ENCODE measurements around the gene STX11.

STX11 gene

DNA sequence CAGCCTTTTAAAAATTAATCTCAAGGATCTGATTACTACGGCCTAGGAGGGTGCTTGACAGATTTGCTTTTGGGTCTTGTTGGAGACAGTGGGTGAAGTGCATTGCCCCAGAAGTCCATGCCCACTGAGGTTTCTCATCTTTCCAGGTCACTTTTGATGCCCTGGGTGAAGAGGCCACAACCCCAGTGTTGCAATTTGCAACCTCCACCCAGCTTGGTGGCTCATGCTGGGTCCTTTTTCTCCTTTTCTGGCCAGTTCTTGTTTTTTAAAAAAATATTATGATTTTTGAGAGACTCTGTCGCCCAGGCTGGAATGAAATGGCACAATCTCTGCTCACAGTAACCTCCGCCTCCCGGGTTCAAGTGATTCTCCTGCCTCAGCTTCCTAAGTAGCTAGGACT lies 9.4 kb downstream of the STX11 start:
- H3K4me2 ChIP-seq, result no peak overlapping the region
- no peak overlapping the region for H3K9ac ChIP-seq
- H3K27ac ChIP-seq, result no peak overlapping the region
- no peaks in the 10 kb centered on the region for H3K36me3 ChIP-seq (ENCODE audit: insufficient read depth)
- H3K4me1 ChIP-seq (ENCODE audit: low read depth, poor library complexity, severe bottlenecking), result peaks cover 41% of the 10 kb centered on the region
- no peaks in the 10 kb centered on the region for H3K27me3 ChIP-seq (ENCODE audit: insufficient read depth, low read depth)
- no peak overlapping the region for H3K4me3 ChIP-seq (IDR thresholded peaks at IDR 0.05; ENCODE audit: insufficient read depth, low read depth, low read length)
- H2AFZ ChIP-seq (ENCODE audit: low read depth), result no peak overlapping the region
- H4K20me1 ChIP-seq (ENCODE audit: insufficient read depth), result no peaks in the 10 kb centered on the region
- H3K79me2 ChIP-seq (ENCODE audit: insufficient read depth, low read depth), result no peaks in the 10 kb centered on the region
- TF ChIP-seq, protein P1, sequence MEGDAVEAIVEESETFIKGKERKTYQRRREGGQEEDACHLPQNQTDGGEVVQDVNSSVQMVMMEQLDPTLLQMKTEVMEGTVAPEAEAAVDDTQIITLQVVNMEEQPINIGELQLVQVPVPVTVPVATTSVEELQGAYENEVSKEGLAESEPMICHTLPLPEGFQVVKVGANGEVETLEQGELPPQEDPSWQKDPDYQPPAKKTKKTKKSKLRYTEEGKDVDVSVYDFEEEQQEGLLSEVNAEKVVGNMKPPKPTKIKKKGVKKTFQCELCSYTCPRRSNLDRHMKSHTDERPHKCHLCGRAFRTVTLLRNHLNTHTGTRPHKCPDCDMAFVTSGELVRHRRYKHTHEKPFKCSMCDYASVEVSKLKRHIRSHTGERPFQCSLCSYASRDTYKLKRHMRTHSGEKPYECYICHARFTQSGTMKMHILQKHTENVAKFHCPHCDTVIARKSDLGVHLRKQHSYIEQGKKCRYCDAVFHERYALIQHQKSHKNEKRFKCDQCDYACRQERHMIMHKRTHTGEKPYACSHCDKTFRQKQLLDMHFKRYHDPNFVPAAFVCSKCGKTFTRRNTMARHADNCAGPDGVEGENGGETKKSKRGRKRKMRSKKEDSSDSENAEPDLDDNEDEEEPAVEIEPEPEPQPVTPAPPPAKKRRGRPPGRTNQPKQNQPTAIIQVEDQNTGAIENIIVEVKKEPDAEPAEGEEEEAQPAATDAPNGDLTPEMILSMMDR (conservative IDR thresholded peaks at IDR 0.05; ENCODE audit: low read depth, low read length), result no peak

DNA sequence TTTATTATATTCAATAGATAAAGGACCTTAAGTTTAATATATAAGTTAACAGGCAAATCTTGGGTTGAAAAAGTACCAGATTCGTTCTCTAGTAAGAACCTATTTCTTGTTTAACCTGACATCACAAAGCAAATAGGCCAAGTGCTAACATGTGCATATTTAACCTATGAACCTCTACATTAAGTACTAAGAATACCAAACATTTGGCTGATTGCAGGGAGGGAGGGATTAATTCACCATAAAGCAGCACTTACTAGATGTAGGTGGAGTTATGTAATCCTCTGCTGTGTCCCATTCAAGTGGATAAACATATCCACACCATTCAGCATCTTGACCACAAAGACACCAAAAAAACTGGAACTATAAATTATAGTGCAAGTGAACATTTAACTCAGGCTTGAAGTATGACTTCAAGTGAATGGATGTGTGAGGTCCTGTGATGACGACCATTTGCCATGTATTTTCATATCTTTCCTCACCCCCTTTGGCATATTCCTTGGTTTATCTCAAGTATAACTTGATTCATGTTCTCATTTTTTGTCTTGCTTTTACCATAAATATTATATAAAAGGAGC lies 10.2 kb downstream of the STX11 start:
- H3K36me3 ChIP-seq (ENCODE audit: insufficient read depth), result no peaks in the 10 kb centered on the region
- H4K20me1 ChIP-seq (ENCODE audit: insufficient read depth), result no peaks in the 10 kb centered on the region
- no peaks in the 10 kb centered on the region for H3K79me2 ChIP-seq (ENCODE audit: insufficient read depth, low read depth)
- no peak overlapping the region for H3K4me3 ChIP-seq (IDR thresholded peaks at IDR 0.05; ENCODE audit: insufficient read depth, low read depth, low read length)
- TF ChIP-seq, protein P1 (conservative IDR thresholded peaks at IDR 0.05; ENCODE audit: low read depth, low read length), result no peak
- H3K27ac ChIP-seq, result no peak overlapping the region
- H2AFZ ChIP-seq (ENCODE audit: low read depth), result no peak overlapping the region
- H3K4me1 ChIP-seq (ENCODE audit: low read depth, poor library complexity, severe bottlenecking), result peaks cover 34% of the 10 kb centered on the region
- no peak overlapping the region for H3K4me2 ChIP-seq
- H3K9ac ChIP-seq, result no peak overlapping the region
- no peaks in the 10 kb centered on the region for H3K27me3 ChIP-seq (ENCODE audit: insufficient read depth, low read depth)

DNA sequence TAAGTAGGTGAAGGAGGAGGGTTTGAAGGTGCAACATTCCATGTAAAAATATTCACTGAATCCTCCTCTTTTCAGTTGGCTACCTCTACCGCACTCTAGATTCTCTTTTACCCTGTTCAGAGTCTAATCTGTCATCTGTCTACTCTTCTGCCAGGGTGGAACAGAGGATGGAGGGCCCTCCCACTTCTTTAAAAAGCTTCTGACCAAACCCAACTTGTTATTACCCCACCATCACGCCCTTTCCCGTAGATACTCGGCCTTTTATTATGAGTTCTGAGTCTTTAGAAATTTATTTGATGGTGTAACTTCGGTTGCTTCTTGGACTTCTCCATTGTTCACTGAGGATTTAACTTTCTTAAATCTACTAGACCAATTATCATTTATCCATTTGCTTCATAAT lies 11.7 kb downstream of the STX11 start:
- no peak overlapping the region for H3K4me3 ChIP-seq (IDR thresholded peaks at IDR 0.05; ENCODE audit: insufficient read depth, low read depth, low read length)
- TF ChIP-seq, protein P1 (conservative IDR thresholded peaks at IDR 0.05; ENCODE audit: low read depth, low read length), result no peak
- no peak overlapping the region for H3K4me2 ChIP-seq
- H2AFZ ChIP-seq (ENCODE audit: low read depth), result no peak overlapping the region
- H4K20me1 ChIP-seq (ENCODE audit: insufficient read depth), result no peaks in the 10 kb centered on the region
- H3K9ac ChIP-seq, result no peak overlapping the region
- H3K4me1 ChIP-seq (ENCODE audit: low read depth, poor library complexity, severe bottlenecking), result peaks cover 21% of the 10 kb centered on the region
- H3K36me3 ChIP-seq (ENCODE audit: insufficient read depth), result no peaks in the 10 kb centered on the region
- no peaks in the 10 kb centered on the region for H3K79me2 ChIP-seq (ENCODE audit: insufficient read depth, low read depth)
- no peaks in the 10 kb centered on the region for H3K27me3 ChIP-seq (ENCODE audit: insufficient read depth, low read depth)
- no peak overlapping the region for H3K27ac ChIP-seq

DNA sequence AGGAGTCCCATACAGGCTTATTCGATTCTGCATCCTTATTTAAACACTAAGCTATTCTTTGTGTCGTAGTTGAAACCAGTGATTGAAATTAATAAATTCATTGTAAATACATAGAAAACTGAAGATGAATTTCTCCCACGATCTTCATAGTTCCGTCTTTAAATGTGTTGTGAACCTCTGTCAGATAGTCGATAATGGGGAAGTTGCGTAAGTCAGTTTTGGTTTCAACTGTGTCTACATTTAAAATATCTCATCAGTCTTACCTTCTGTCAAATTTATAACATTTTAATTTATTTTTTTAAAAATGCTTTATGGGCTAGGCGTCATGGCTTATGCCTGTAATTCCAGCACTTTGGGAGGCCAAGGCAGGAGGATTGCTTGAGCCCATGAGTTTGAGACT lies 12.7 kb downstream of the STX11 start:
- no peak overlapping the region for H3K9ac ChIP-seq
- H3K36me3 ChIP-seq (ENCODE audit: insufficient read depth), result no peaks in the 10 kb centered on the region
- TF ChIP-seq, protein P1 (conservative IDR thresholded peaks at IDR 0.05; ENCODE audit: low read depth, low read length), result no peak
- no peaks in the 10 kb centered on the region for H3K79me2 ChIP-seq (ENCODE audit: insufficient read depth, low read depth)
- H3K4me1 ChIP-seq (ENCODE audit: low read depth, poor library complexity, severe bottlenecking), result peaks cover 11% of the 10 kb centered on the region
- no peak overlapping the region for H3K27ac ChIP-seq
- no peak overlapping the region for H3K4me3 ChIP-seq (IDR thresholded peaks at IDR 0.05; ENCODE audit: insufficient read depth, low read depth, low read length)
- H4K20me1 ChIP-seq (ENCODE audit: insufficient read depth), result no peaks in the 10 kb centered on the region
- no peaks in the 10 kb centered on the region for H3K27me3 ChIP-seq (ENCODE audit: insufficient read depth, low read depth)
- H3K4me2 ChIP-seq, result no peak overlapping the region
- no peak overlapping the region for H2AFZ ChIP-seq (ENCODE audit: low read depth)
